H1 (cell line): ENCODE results near the gene NETO2. TPM values are rescaled to one million over a fixed set of nuclear protein-coding genes. Genes with fewer than 3 reads are reported as not detected.

Source experiments
- CTCF ChIA-PET: fragments of 300-600 bp; sonication (Branson Sonifier 250); formaldehyde crosslinking; loops from one replicate; lab custom pipeline; 2021; ENCODE audit not compliant: partially characterized antibody; lab: Charles Lee
- POLR2A ChIA-PET: fragments of 300-600 bp; sonication (Branson Sonifier 250); formaldehyde crosslinking; loops from one replicate; lab custom pipeline; 2021; ENCODE audit warnings: inconsistent platforms; ENCODE audit not compliant: partially characterized antibody; lab: Charles Lee
- DNase-seq, 2 experiments: peaks; one replicate each; pipeline versions ENCODE4 v3.0.0 to v3.0.0-alpha.2; 2010 to 2022; ENCODE audit warnings: low spot score in 2 of 2, low read depth in 1 of 2, mixed read lengths in 1 of 2
- FAIRE-seq: peaks from 2 replicates; lab custom pipeline; 2011; peaks lifted over from hg19 to GRCh38; lab: Jason Lieb, UNC
- H2AFZ ChIP-seq: 2 replicates; pipeline ENCODE4 v1.8.1; 2012; ENCODE audit warnings: low read length, inconsistent platforms
- H2AK5ac ChIP-seq: 2 replicates; pipeline ENCODE4 v1.6.1; 2013; ENCODE audit warnings: low read depth, low read length
- H2BK120ac ChIP-seq: replicated peaks from 2 replicates; pipeline ENCODE3; 2013; ENCODE audit warnings: low read depth, low read length, inconsistent platforms
- H2BK12ac ChIP-seq: 2 replicates; pipeline ENCODE4 v1.6.1; 2013; ENCODE audit warnings: low read depth, low read length
- H2BK15ac ChIP-seq: 2 replicates; pipeline ENCODE4 v1.6.1; 2013; ENCODE audit warnings: low read length
- H2BK20ac ChIP-seq: 2 replicates; pipeline ENCODE4 v1.6.1; 2013; ENCODE audit warnings: low read length
- H2BK5ac ChIP-seq: 2 replicates; pipeline ENCODE4 v1.6.1; 2013; ENCODE audit warnings: low read depth, low read length
- H3K14ac ChIP-seq: 2 replicates; pipeline ENCODE4 v1.6.1; 2013; ENCODE audit warnings: inconsistent platforms; ENCODE audit not compliant: insufficient read length
- H3K18ac ChIP-seq: 2 replicates; pipeline ENCODE4 v1.6.1; 2013; ENCODE audit warnings: low read length; ENCODE audit errors: extremely low read depth
- H3K23ac ChIP-seq: 2 replicates; pipeline ENCODE4 v1.6.1; 2013; ENCODE audit warnings: inconsistent platforms; ENCODE audit not compliant: insufficient read length
- H3K23me2 ChIP-seq: 2 replicates; pipeline ENCODE4 v1.6.1; 2013; ENCODE audit warnings: low read depth, low read length
- H3K27ac ChIP-seq: 2 replicates; pipeline ENCODE4 v1.6.1; 2011; ENCODE audit warnings: low read depth, low read length, inconsistent platforms
- H3K27me3 ChIP-seq, 4 experiments: replicated peaks in 1 of 4; 1 replicate in 1 of 4; 2 replicates in 3 of 4; pipeline versions ENCODE4 v1.6.1 to v1.8.1; 2011 to 2013; ENCODE audit warnings: low read length in 3 of 4, mild to moderate bottlenecking in 3 of 4, inconsistent platforms in 2 of 4, mixed read lengths in 2 of 4, moderate library complexity in 1 of 4; ENCODE audit not compliant: control insufficient read depth in 3 of 4, insufficient read depth in 3 of 4; ENCODE audit errors: extremely low read depth in 1 of 4
- H3K36me3 ChIP-seq, 4 experiments: 2 replicates each; pipeline versions ENCODE4 v1.6.1 to v1.8.1; 2011 to 2013; ENCODE audit warnings: mild to moderate bottlenecking in 4 of 4, low read length in 3 of 4, moderate library complexity in 2 of 4, control low read depth in 1 of 4, inconsistent platforms in 1 of 4; ENCODE audit not compliant: insufficient read depth in 4 of 4, control insufficient read depth in 2 of 4
- H3K4ac ChIP-seq: replicated peaks from 2 replicates; pipeline ENCODE3; 2013; ENCODE audit warnings: low read length, low read depth, mixed read lengths, inconsistent platforms; ENCODE audit not compliant: insufficient read length
- H3K4me1 ChIP-seq, 4 experiments: replicated peaks in 1 of 4; 1 replicate in 1 of 4; 2 replicates in 3 of 4; pipeline versions ENCODE4 v1.6.1 to v1.8.1; 2011 to 2013; ENCODE audit warnings: low read length in 3 of 4, inconsistent platforms in 2 of 4, mixed read lengths in 1 of 4; ENCODE audit not compliant: insufficient read depth in 4 of 4, control insufficient read depth in 3 of 4
- H3K4me2 ChIP-seq, 2 experiments: 2 replicates each; pipeline versions ENCODE4 v1.6.1 to v1.8.1; 2011 to 2013; ENCODE audit warnings: low read depth in 2 of 2, low read length in 2 of 2, control low read depth in 1 of 2, inconsistent platforms in 1 of 2, mild to moderate bottlenecking in 1 of 2; ENCODE audit not compliant: insufficient read depth in 1 of 2
- H3K4me3 ChIP-seq, 4 experiments: fragments of 200-600, 300-600 bp in 1 of 4; sonication (generic), shearing (Covaris generic), sonication (Bioruptor Twin) in 1 of 4; 2 replicates each; pipeline versions ENCODE4 v1.5.1 to v1.8.1; 2011 to 2016; ENCODE audit warnings: low read length in 4 of 4, low read depth in 3 of 4, control low read depth in 2 of 4, inconsistent platforms in 2 of 4, mild to moderate bottlenecking in 2 of 4, mixed read lengths in 1 of 4, moderate library complexity in 1 of 4; ENCODE audit not compliant: insufficient read depth in 2 of 4; ENCODE audit errors: extremely low read depth in 1 of 4
- H3K56ac ChIP-seq: replicated peaks from 2 replicates; pipeline ENCODE3; 2013; ENCODE audit warnings: low read depth, mild to moderate bottlenecking, mixed read lengths, low read length, inconsistent platforms; ENCODE audit not compliant: insufficient read length
- H3K79me1 ChIP-seq: 2 replicates; pipeline ENCODE4 v1.6.1; 2013; ENCODE audit warnings: low read depth, low read length, control low read depth
- H3K79me2 ChIP-seq, 2 experiments: 2 replicates each; pipeline versions ENCODE4 v1.6.1 to v1.8.1; 2012 to 2013; ENCODE audit warnings: low read length in 2 of 2, mild to moderate bottlenecking in 2 of 2, inconsistent platforms in 1 of 2; ENCODE audit not compliant: insufficient read depth in 2 of 2, control insufficient read depth in 1 of 2
- H3K9ac ChIP-seq, 4 experiments: replicated peaks in 1 of 4; 1 replicate in 1 of 4; 2 replicates in 3 of 4; pipeline versions ENCODE4 v1.6.1 to v1.8.1; 2011 to 2013; ENCODE audit warnings: low read depth in 3 of 4, low read length in 3 of 4, control low read depth in 2 of 4, mild to moderate bottlenecking in 2 of 4, moderate library complexity in 2 of 4, inconsistent platforms in 1 of 4; ENCODE audit errors: extremely low read depth in 1 of 4
- H3K9me3 ChIP-seq, 2 experiments: 2 replicates each; pipeline versions ENCODE4 v1.6.1 to v1.8.1; 2012 to 2013; ENCODE audit warnings: mild to moderate bottlenecking in 2 of 2, moderate library complexity in 2 of 2, control low read depth in 1 of 2, inconsistent platforms in 1 of 2, low read depth in 1 of 2, low read length in 1 of 2, mixed read lengths in 1 of 2; ENCODE audit not compliant: insufficient read depth in 2 of 2
- H4K20me1 ChIP-seq, 2 experiments: replicated peaks in 1 of 2; 2 replicates each; pipeline versions ENCODE3 to v1.8.1; 2011 to 2013; ENCODE audit warnings: inconsistent platforms in 2 of 2, low read length in 2 of 2, mild to moderate bottlenecking in 1 of 2; ENCODE audit not compliant: insufficient read depth in 2 of 2, control insufficient read depth in 1 of 2
- H4K5ac ChIP-seq: 2 replicates; pipeline ENCODE4 v1.6.1; 2013; ENCODE audit warnings: low read length, low read depth, mixed read lengths, inconsistent platforms; ENCODE audit not compliant: insufficient read length
- H4K8ac ChIP-seq: 2 replicates; pipeline ENCODE4 v1.8.0; 2013; ENCODE audit warnings: mild to moderate bottlenecking, moderate library complexity, low read length, inconsistent platforms; ENCODE audit not compliant: insufficient read depth; ENCODE audit errors: extremely low read depth
- H4K91ac ChIP-seq: replicated peaks from 2 replicates; pipeline ENCODE3; 2013; ENCODE audit warnings: low read length, mixed read lengths, inconsistent platforms; ENCODE audit not compliant: insufficient read length
- ASH2L ChIP-seq: fragments of 200-600, 300-600 bp; sonication (generic); IDR thresholded peaks from one replicate; pipeline ENCODE4 v1.7.1; 2017; ENCODE audit warnings: low read length
- BACH1 ChIP-seq: IDR thresholded peaks from 2 replicates; pipeline ENCODE4 v1.6.1; 2012; ENCODE audit warnings: low read length, improper control_type of control experiment
- EGR1 ChIP-seq: IDR thresholded peaks from 2 replicates; pipeline ENCODE4 v1.6.1; 2011; ENCODE audit warnings: low read depth, low read length, borderline replicate concordance
- EZH2 ChIP-seq: fragments of 200-600 bp; sonication (generic); IDR thresholded peaks from 2 replicates; pipeline ENCODE4 v1.7.1; 2012; ENCODE audit warnings: low read depth, mild to moderate bottlenecking, moderate library complexity, low read length, inconsistent platforms; ENCODE audit not compliant: severe bottlenecking
- GABPA ChIP-seq: IDR thresholded peaks from 2 replicates; pipeline ENCODE4 v1.6.1; 2011; ENCODE audit warnings: mild to moderate bottlenecking, low read length, moderate library complexity, borderline replicate concordance; ENCODE audit not compliant: insufficient read depth
- GTF2F1 ChIP-seq: IDR thresholded peaks from 2 replicates; pipeline ENCODE4 v1.6.1; 2012; ENCODE audit warnings: low read depth, low read length, improper control_type of control experiment, borderline replicate concordance
- JUN ChIP-seq: IDR thresholded peaks from 2 replicates; pipeline ENCODE4 v1.6.1; 2011; ENCODE audit warnings: low read depth, mild to moderate bottlenecking, improper control_type of control experiment, low read length
- MAFK ChIP-seq: IDR thresholded peaks from 2 replicates; pipeline ENCODE4 v1.6.1; 2012; ENCODE audit warnings: low read depth, mild to moderate bottlenecking, improper control_type of control experiment, low read length
- POLR2AphosphoS5 ChIP-seq: IDR thresholded peaks from 2 replicates; pipeline ENCODE4 v1.6.1; 2011; ENCODE audit warnings: low read depth, low read length
- POU5F1 ChIP-seq: IDR thresholded peaks from 2 replicates; pipeline ENCODE4 v1.6.1; 2011; ENCODE audit warnings: low read depth, mild to moderate bottlenecking, low read length, moderate library complexity
- SP1 ChIP-seq: IDR thresholded peaks from 2 replicates; pipeline ENCODE4 v1.6.1; 2011; ENCODE audit warnings: low read depth, low read length
- SP2 ChIP-seq: IDR thresholded peaks from 2 replicates; pipeline ENCODE4 v1.6.1; 2012; ENCODE audit warnings: mild to moderate bottlenecking, low read length, inconsistent platforms
- SRF ChIP-seq: IDR thresholded peaks from 2 replicates; pipeline ENCODE4 v1.6.1; 2011; ENCODE audit warnings: mild to moderate bottlenecking, low read depth, low read length, moderate library complexity
- SUZ12 ChIP-seq: fragments of 200-600 bp; sonication (generic); IDR thresholded peaks from 2 replicates; pipeline ENCODE4 v1.6.1; 2012; ENCODE audit warnings: mild to moderate bottlenecking, inconsistent platforms, low read length, moderate library complexity, mixed read lengths
- WGBS, 2 experiments: shearing (Covaris generic) in 1 of 2; methylation state at CpG; one replicate each; pipeline versions ENCODE4 v1.1.6 to v1.1.7; 2013 to 2015; ENCODE audit warnings: low lambda C conversion rate in 2 of 2, mixed read lengths in 2 of 2, inconsistent platforms in 1 of 2, low coverage in 1 of 2, missing lambda C conversion rate in 1 of 2; ENCODE audit not compliant: insufficient replicate concordance in 2 of 2, insufficient coverage in 1 of 2, insufficient read length in 1 of 2; ENCODE audit errors: extremely low coverage in 1 of 2, missing lambda C conversion rate in 1 of 2; 5-methylcytosine and 5-hydroxymethylcytosine counted together
- polyA plus RNA-seq, 7 experiments: library from polyadenylated mRNA; depleted of rRNA in 3 of 7; stranded (reverse) in 5 of 7; unstranded in 2 of 7; fragments of >200 nt in 5 of 7; fragments of 200-250 nt in 2 of 7; gene quantifications; 1 replicate in 5 of 7; 2 replicates in 1 of 7; 4 replicates in 1 of 7; pipeline versions ENCODE4 v1.2.1 to v1.2.3, GENCODE V29; 2011 to 2013; ENCODE audit warnings: missing spikeins in 2 of 7, mixed read lengths in 2 of 7
- total RNA-seq: library from RNA; stranded (reverse); fragmentation: NEBNext Ultra II Directional; extraction: Animal tissue kit (Norgen Biotek cat#: 25700); gene quantifications from 2 replicates; pipeline ENCODE4 v1.2.1, GENCODE V29; 2021

Gene NETO2
- total and polyA plus RNA-seq, 2 of the 8 experiments (the other 6 are each of a cell fraction or from before 2014, with no cell fraction given): 9.4 to 12.5 TPM

DNA sequence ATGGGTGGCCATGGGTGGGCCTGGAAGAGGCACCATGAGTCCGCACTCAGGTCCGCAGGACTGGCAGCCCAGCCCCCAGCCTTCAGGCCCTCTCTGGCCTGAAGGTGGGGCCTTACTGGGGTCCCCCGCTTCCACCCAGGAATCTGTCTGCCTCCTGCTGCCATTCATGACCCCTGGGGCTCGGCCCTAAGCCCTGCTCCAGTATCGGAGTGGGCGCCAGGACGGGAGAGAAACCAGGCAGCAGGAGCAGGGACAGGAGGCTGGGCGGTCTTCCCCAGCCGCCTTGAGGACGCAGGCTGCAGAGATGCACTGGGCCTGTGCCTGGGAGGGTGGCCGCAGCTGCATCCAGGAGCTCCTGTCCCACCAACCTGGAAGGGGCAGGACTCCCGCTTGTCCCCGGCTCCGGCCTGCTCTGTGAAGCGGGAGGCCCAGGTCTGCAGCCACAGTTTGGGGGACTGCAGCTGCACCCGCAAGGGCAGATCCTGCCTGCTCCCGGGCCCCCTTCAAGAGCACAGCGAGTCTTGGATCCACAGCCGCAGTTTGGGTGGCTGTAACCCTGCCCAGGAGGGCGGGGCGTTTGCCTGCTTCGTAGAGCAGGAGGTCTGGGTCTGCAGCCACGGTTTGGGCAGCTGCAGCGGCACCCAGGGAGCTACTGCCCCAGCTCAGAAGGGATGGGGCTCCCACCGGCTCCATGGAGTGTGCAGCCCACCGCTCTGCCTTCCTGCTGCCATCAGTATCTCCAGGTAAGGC lies 88.4 kb downstream of the NETO2 start:
- no peak overlapping the region for H4K8ac ChIP-seq
- no peaks in the 10 kb centered on the region for H3K27me3 ChIP-seq
- ChIA-PET CTCF (no interaction called here), POLR2A (no interaction called here)
- H2BK120ac ChIP-seq: no peak overlapping the region
- no peak for DNase-seq
- H3K56ac ChIP-seq: no peak overlapping the region
- 88% methylated on average over 24 of the region's 26 CpGs; no CpG with 5 or more reads in 1 of the 2 experiments for WGBS, 2 experiments
- no peak overlapping the region for H2BK12ac ChIP-seq
- H3K4me3 ChIP-seq: no peak overlapping the region
- no peaks in the 10 kb centered on the region; a peak in 1 of 7 replicates for H3K4me1 ChIP-seq
- H3K4ac ChIP-seq: no peak overlapping the region
- H3K9ac ChIP-seq: no peak overlapping the region
- no peak overlapping the region for H2AK5ac ChIP-seq
- peaks cover 6% of the 10 kb centered on the region; the same call in 1 of the 2 replicates for H3K23me2 ChIP-seq
- no peak overlapping the region for H3K4me2 ChIP-seq
- no peak overlapping the region for H3K27ac ChIP-seq
- H3K23ac ChIP-seq: no peak overlapping the region
- peaks cover 0 to 4% of the 10 kb centered on the region in 2 experiments for H4K20me1 ChIP-seq
- no peaks in the 10 kb centered on the region for H3K36me3 ChIP-seq
- H2BK20ac ChIP-seq: no peak overlapping the region
- H3K9me3 ChIP-seq: peaks cover 3 to 8% of the 10 kb centered on the region in 2 experiments; a peak in 1 of 4 replicates
- no peak overlapping the region for H2BK5ac ChIP-seq
- H4K91ac ChIP-seq: no peak overlapping the region
- H3K18ac ChIP-seq: no peak overlapping the region
- H2BK15ac ChIP-seq: no peak overlapping the region
- H3K79me2 ChIP-seq: no peaks in the 10 kb centered on the region
- no peak for FAIRE-seq
- H4K5ac ChIP-seq: no peak overlapping the region
- no peaks in the 10 kb centered on the region for H3K79me1 ChIP-seq
- H2AFZ ChIP-seq: no peak overlapping the region; the same call in 1 of the 2 replicates
- no peak overlapping the region for H3K14ac ChIP-seq
- TF ChIP-seq SP1 (no peak), EZH2 (no peak), EGR1 (no peak), GABPA (no peak), ASH2L (no peak), SRF (no peak), BACH1 (no peak), MAFK (no peak), GTF2F1 (no peak), JUN (no peak), SP2 (no peak), POLR2AphosphoS5 (no peak), POU5F1 (no peak), SUZ12 (no peak)
